ENCODE results near the gene RENBP.
A peak's percentile ranks its signal among the peaks of the same experiment; 100 is the strongest.

GRCh38 chrX:153953342-153953830 lies 8.9 kb upstream of the RENBP start:
- TF ChIP-seq CTCF (IDR thresholded peaks at IDR 0.05) (peak; percentile 92 to 99 (median 97)), POLR2AphosphoS5 (IDR thresholded peaks at IDR 0.05) (peak; percentile 62 to 80 (median 70)), POLR2A (IDR thresholded peaks at IDR 0.05) (peak in 1 of 2 donors; percentile 54)
